Upper lobe of left lung (tissue), 6 donors: Measurements from ENCODE around the gene PLCB1. TPM values are rescaled to one million over a fixed set of nuclear protein-coding genes. Genes with fewer than 3 reads are reported as not detected.

Experiments
- ATAC-seq, 2 donors: fragments of 200-7000 bp; cut with Tn5 transposase; one replicate each; pipeline ENCODE4 v1.9.1; 2022; ENCODE audit warnings: mild to moderate bottlenecking in 2 of 2, moderate library complexity in 2 of 2; ENCODE audit not compliant: low FRiP score in 2 of 2
- DNase-seq, 2 donors: peaks; one replicate each; pipeline ENCODE4 v3.0.0-alpha.2; 2019 to 2020
- H3K27ac ChIP-seq, 4 donors: fragments of 200-600 bp; sonication (generic); one replicate each; pipeline ENCODE4 v1.5.1; 2016 to 2019
- H3K27me3 ChIP-seq, 4 donors: fragments of 200-600 bp; sonication (generic); one replicate each; pipeline ENCODE4 v1.5.1; 2017 to 2019
- H3K36me3 ChIP-seq, 4 donors: fragments of 200-600 bp; sonication (generic); one replicate each; pipeline ENCODE4 v1.5.1; 2016 to 2019
- H3K4me1 ChIP-seq, 4 donors: fragments of 200-600 bp; sonication (generic); one replicate each; pipeline ENCODE4 v1.5.1; 2018 to 2019
- H3K4me3 ChIP-seq, 4 donors: fragments of 200-600 bp; sonication (generic); one replicate each; pipeline ENCODE4 v1.5.1; 2017 to 2019; ENCODE audit warnings: mild to moderate bottlenecking in 2 of 4, moderate library complexity in 1 of 4
- H3K9me3 ChIP-seq, 4 donors: fragments of 200-600 bp; sonication (generic); one replicate each; pipeline ENCODE4 v1.5.1; 2018 to 2019
- CTCF ChIP-seq, 6 experiments: fragments of 450-650 bp in 4 of 6; fragments of 200-600 bp in 2 of 6; sonication (generic) in 2 of 6; IDR thresholded peaks; one replicate each; pipeline ENCODE4 v1.5.1; 2016 to 2019; ENCODE audit warnings: antibody characterized with exemption in 6 of 6
- EP300 ChIP-seq, 4 donors: sonication (generic); formaldehyde crosslinking; IDR thresholded peaks; one replicate each; pipeline ENCODE4 v1.5.1; 2017; ENCODE audit warnings: antibody characterized with exemption in 4 of 4, control low read depth in 2 of 4
- POLR2A ChIP-seq, 4 donors: fragments of 450-650 bp; IDR thresholded peaks; one replicate each; pipeline ENCODE4 v1.5.1; 2016 to 2017; ENCODE audit warnings: antibody characterized with exemption in 4 of 4, mild to moderate bottlenecking in 2 of 4
- POLR2AphosphoS5 ChIP-seq, 2 donors: sonication (generic); formaldehyde crosslinking; IDR thresholded peaks; one replicate each; pipeline ENCODE4 v1.5.1; 2017; ENCODE audit warnings: antibody characterized with exemption in 2 of 2
- WGBS, 2 donors: methylation state at CpG; one replicate each; pipeline ENCODE4 v1.1.5; 2017 to 2018; 5-methylcytosine and 5-hydroxymethylcytosine counted together
- total RNA-seq, 6 donors: library from RNA; depleted of rRNA in 4 of 6; stranded (reverse); fragments of >200 nt in 4 of 6; gene quantifications; one replicate each; pipeline versions ENCODE4 v1.1.0 to v1.2.1, GENCODE V29; 2016 to 2021
- donor health status: DM: no; HTN: no; CAD: no; lungs with moderate emphysema.
- donor health status: DM: no; HTN: yes; CAD: no; lungs with severe emphysema.

Gene PLCB1
- total RNA-seq, 6 donors from 2014 or later = 4.8 to 26.2 (median 10.7) TPM

GRCh38 chr20:8428988-8429387, 296.9 kb downstream of the PLCB1 start:
- Histone ChIP-seq H3K27me3 (no peaks in the 10 kb centered on the region), H3K4me1 (peaks cover 4 to 33% (median 12%) of the 10 kb centered on the region in 4 donors), H3K4me3 (no peak overlapping the region), H3K27ac (peak overlapping the region in 2 of 4 donors; percentile 78 to 84), H3K9me3 (no peaks in the 10 kb centered on the region), H3K36me3 (no peaks in the 10 kb centered on the region)
- TF ChIP-seq POLR2AphosphoS5 (IDR thresholded peaks at IDR 0.05) (no peak), CTCF (IDR thresholded peaks at IDR 0.05) (no peak), EP300 (IDR thresholded peaks at IDR 0.05) (no peak), POLR2A (IDR thresholded peaks at IDR 0.05) (no peak)
- 76 to 87% methylated on average over 3 of the region's 3 CpGs for WGBS, 2 donors
- DNase-seq = no peak
- ATAC-seq = no peak

- Histone ChIP-seq H3K36me3 (no peaks in the 10 kb centered on the region), H3K27ac (peak overlapping the region in 2 of 4 donors; percentile 22 to 31), H3K4me1 (peaks cover 4 to 28% (median 11%) of the 10 kb centered on the region in 4 donors), H3K27me3 (no peaks in the 10 kb centered on the region), H3K4me3 (no peak overlapping the region), H3K9me3 (no peaks in the 10 kb centered on the region)
- ATAC-seq (peak in 1 of 2 donors; percentile 52), DNase-seq (no peak)
- TF ChIP-seq POLR2A (IDR thresholded peaks at IDR 0.05) = no peak
- TF ChIP-seq POLR2AphosphoS5 (IDR thresholded peaks at IDR 0.05) = no peak
- TF ChIP-seq CTCF (IDR thresholded peaks at IDR 0.05) = no peak
- no peak for TF ChIP-seq EP300 (IDR thresholded peaks at IDR 0.05)
- 57 to 58% methylated on average over 11 of the region's 11 CpGs for WGBS, 2 donors
These were observed 299.7 kb downstream of the PLCB1 start for GRCh38 chr20:8431538-8432434.

DNA sequence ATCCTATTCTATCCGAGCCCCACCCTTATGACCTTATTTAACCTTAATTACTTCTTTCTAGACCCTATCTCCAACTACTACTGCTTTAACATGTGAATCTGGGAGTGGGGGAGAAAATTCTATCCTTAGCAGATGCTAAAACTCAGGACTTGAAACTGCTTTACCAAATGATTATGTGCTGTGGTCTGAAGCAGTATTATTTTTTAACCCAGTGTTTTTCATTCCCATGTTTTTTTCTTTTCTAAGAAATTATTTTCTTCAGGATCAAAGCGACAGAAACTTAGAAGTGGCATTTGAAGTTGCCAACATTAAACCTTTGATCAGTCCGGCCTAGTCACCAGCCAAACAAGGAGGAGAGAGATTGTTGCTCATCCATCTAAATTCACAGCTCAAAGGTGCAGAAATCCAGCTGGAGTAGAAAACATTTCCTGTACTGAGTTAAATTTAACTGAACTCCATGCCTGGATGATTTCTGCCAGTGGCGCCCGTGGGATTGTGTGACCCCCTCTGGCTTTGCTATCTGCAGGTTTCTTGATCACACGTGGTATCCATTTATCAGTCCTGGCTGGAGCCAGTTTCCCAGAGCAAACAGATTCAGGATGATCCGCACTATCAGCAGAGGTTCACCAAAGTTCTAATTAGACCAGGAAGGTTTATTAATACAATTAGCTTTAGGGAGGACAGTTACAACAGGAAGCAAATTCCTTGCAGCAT, 300.5 kb downstream of the PLCB1 start:
- ATAC-seq = no peak
- H3K4me1 ChIP-seq = peaks cover 4 to 22% (median 6%) of the 10 kb centered on the region in 4 donors
- no peak for DNase-seq
- peak overlapping the region in 1 of 4 donors; percentile 10 for H3K27ac ChIP-seq
- H3K36me3 ChIP-seq = no peaks in the 10 kb centered on the region
- no peak overlapping the region for H3K4me3 ChIP-seq
- TF ChIP-seq POLR2AphosphoS5 (IDR thresholded peaks at IDR 0.05) (no peak), CTCF (IDR thresholded peaks at IDR 0.05) (no peak), POLR2A (IDR thresholded peaks at IDR 0.05) (no peak), EP300 (IDR thresholded peaks at IDR 0.05) (no peak)
- no peaks in the 10 kb centered on the region for H3K27me3 ChIP-seq
- whole genome bisulfite sequencing, 2 donors = 69 to 75% methylated on average over 7 of the region's 7 CpGs
- H3K9me3 ChIP-seq = no peaks in the 10 kb centered on the region

- 57 to 64% methylated on average over 3 of the region's 3 CpGs for WGBS, 2 donors
- H3K27me3 ChIP-seq = no peaks in the 10 kb centered on the region
- peaks cover 3 to 15% (median 5%) of the 10 kb centered on the region in 4 donors for H3K4me1 ChIP-seq
- no peaks in the 10 kb centered on the region for H3K36me3 ChIP-seq
- DNase-seq = no peak
- no peaks in the 10 kb centered on the region for H3K9me3 ChIP-seq
- ATAC-seq = no peak
- H3K4me3 ChIP-seq = no peak overlapping the region
- peak overlapping the region in 1 of 4 donors; percentile 46 for H3K27ac ChIP-seq
- TF ChIP-seq POLR2A (IDR thresholded peaks at IDR 0.05) = no peak
- TF ChIP-seq EP300 (IDR thresholded peaks at IDR 0.05) = no peak
- no peak for TF ChIP-seq CTCF (IDR thresholded peaks at IDR 0.05)
- no peak for TF ChIP-seq POLR2AphosphoS5 (IDR thresholded peaks at IDR 0.05)
These were observed 301.2 kb downstream of the PLCB1 start for GRCh38 chr20:8433291-8433690.
